Stomach (tissue), 9 donors: Measurements from ENCODE around the gene ST13. TPM values are rescaled to one million over a fixed set of nuclear protein-coding genes. Genes with fewer than 3 reads are reported as not detected.
"Not testable (repeated sequence)": the region's sequence is repeated elsewhere in the genome, so short reads cannot be mapped to it uniquely, and the experiment has no call there.

Experiments used
- DNase-seq, 2 donors: peaks; one replicate each; pipeline versions ENCODE4 v3.0.0 to v3.0.0-alpha.2; 2013 to 2019
- H3K27ac ChIP-seq, 5 donors: fragments of 200-600 bp in 4 of 5; sonication (generic) in 4 of 5; one replicate each; pipeline ENCODE4 v1.5.1; 2013 to 2019; ENCODE audit warnings: mild to moderate bottlenecking in 1 of 5, moderate library complexity in 1 of 5
- H3K27me3 ChIP-seq, 3 donors: fragments of 200-600 bp; sonication (generic); one replicate each; pipeline ENCODE4 v1.5.1; 2017 to 2019; ENCODE audit warnings: mixed run types in 1 of 3
- H3K36me3 ChIP-seq, 4 donors: fragments of 200-600 bp; sonication (generic); 1 replicate in 3 of 4; 2 replicates in 1 of 4; pipeline ENCODE4 v1.5.1; 2016 to 2019
- H3K4me1 ChIP-seq, 4 donors: fragments of 200-600 bp; sonication (generic); one replicate each; pipeline ENCODE4 v1.5.1; 2016 to 2019
- H3K4me3 ChIP-seq, 4 donors: fragments of 200-600 bp; sonication (generic) in 3 of 4; one replicate each; pipeline ENCODE4 v1.5.1; 2016 to 2019; ENCODE audit warnings: mild to moderate bottlenecking in 1 of 4
- H3K9me3 ChIP-seq, 4 donors: fragments of 200-600 bp; sonication (generic); one replicate each; pipeline ENCODE4 v1.5.1; 2016 to 2019
- CTCF ChIP-seq, 7 experiments: fragments of 450-650 bp in 4 of 7; fragments of 200-600 bp in 3 of 7; sonication (generic) in 3 of 7; IDR thresholded peaks; one replicate each; pipeline ENCODE4 v1.5.1; 2016 to 2019; ENCODE audit warnings: antibody characterized with exemption in 7 of 7, control low read depth in 2 of 7, mild to moderate bottlenecking in 1 of 7
- EP300 ChIP-seq: sonication (generic); formaldehyde crosslinking; IDR thresholded peaks from one replicate; pipeline ENCODE4 v1.6.1; 2017; ENCODE audit warnings: antibody characterized with exemption
- POLR2A ChIP-seq, 4 donors: fragments of 450-650 bp; IDR thresholded peaks; one replicate each; pipeline ENCODE4 v1.6.1; 2016; ENCODE audit warnings: antibody characterized with exemption in 4 of 4, control low read depth in 2 of 4, mild to moderate bottlenecking in 1 of 4, moderate library complexity in 1 of 4
- POLR2AphosphoS5 ChIP-seq, 3 donors: sonication (generic); formaldehyde crosslinking; IDR thresholded peaks; one replicate each; pipeline ENCODE4 v1.6.1; 2016; ENCODE audit warnings: antibody characterized with exemption in 3 of 3
- WGBS, 5 donors: extraction: QIAGEN DNeasy Blood & Tissue Kit in 3 of 5; methylation state at CpG; one replicate each; pipeline versions ENCODE4 v1.1.5 to v1.1.7; 2013 to 2018; 5-methylcytosine and 5-hydroxymethylcytosine counted together
- intact Hi-C: fragments of 100-400 bp; cut with DNase I; formaldehyde crosslinking; loops from one replicate; pipeline ENCODE4 v1.15.1; 2023; ENCODE audit warnings: low total_unique reads
- polyA plus RNA-seq, 3 donors: library from polyadenylated mRNA; stranded (reverse); fragments of 200-250 nt; gene quantifications; one replicate each; pipeline ENCODE4 v1.2.3, GENCODE V29; 2013
- total RNA-seq, 5 donors: library from RNA; depleted of rRNA; stranded (reverse); fragments of >200 nt; gene quantifications; one replicate each; pipeline versions ENCODE4 v1.1.0 to v1.2.3, GENCODE V29; 2014 to 2016
- donor health status: healthy with polysubstance abuse.
- donor health status: Bipolar disorder and iron deficiency.
- donor health status: healthy.

Gene ST13
- total and polyA plus RNA-seq, 8 donors = 67.5 to 288 (median 94.6) TPM

GRCh38 chr22:40877488-40877887 is 21.0 kb upstream of the ST13 start:
- intact Hi-C loops = no loop called here
- H3K27me3 ChIP-seq = no peaks in the 10 kb centered on the region
- no peak overlapping the region for H3K4me3 ChIP-seq
- TF ChIP-seq POLR2A (IDR thresholded peaks at IDR 0.05) = no peak
- no peak for TF ChIP-seq CTCF (IDR thresholded peaks at IDR 0.05)
- no peak for TF ChIP-seq POLR2AphosphoS5 (IDR thresholded peaks at IDR 0.05)
- no peak for TF ChIP-seq EP300
- peaks cover 5 to 65% (median 42%) of the 10 kb centered on the region in 4 donors for H3K36me3 ChIP-seq
- WGBS, 5 donors = 59 to 66% (median 65%) methylated on average over 3 of the region's 3 CpGs
- H3K9me3 ChIP-seq = no peaks in the 10 kb centered on the region
- no peaks in the 10 kb centered on the region for H3K4me1 ChIP-seq
- H3K27ac ChIP-seq = no peak overlapping the region
- DNase-seq = peak in 1 of 2 donors; percentile 9

GRCh38 chr22:40876907-40877306 is 20.5 kb upstream of the ST13 start:
- no peak for DNase-seq
- Histone ChIP-seq H3K27ac (no peak overlapping the region), H3K4me1 (no peaks in the 10 kb centered on the region), H3K36me3 (peaks cover 5 to 65% (median 41%) of the 10 kb centered on the region in 4 donors), H3K9me3 (no peaks in the 10 kb centered on the region), H3K4me3 (no peak overlapping the region), H3K27me3 (no peaks in the 10 kb centered on the region)
- TF ChIP-seq EP300 = no peak
- no peak for TF ChIP-seq POLR2A (IDR thresholded peaks at IDR 0.05)
- TF ChIP-seq POLR2AphosphoS5 (IDR thresholded peaks at IDR 0.05) = no peak
- TF ChIP-seq CTCF (IDR thresholded peaks at IDR 0.05) = no peak
- 34 to 72% (median 54%) methylated on average over 1 of the region's 1 CpG for WGBS, 5 donors
- intact Hi-C loops = no loop called here

- Histone ChIP-seq H3K27me3 (no peaks in the 10 kb centered on the region), H3K4me3 (no peak overlapping the region), H3K9me3 (no peaks in the 10 kb centered on the region), H3K36me3 (peaks cover 8 to 66% (median 49%) of the 10 kb centered on the region in 4 donors), H3K27ac (no peak overlapping the region), H3K4me1 (no peaks in the 10 kb centered on the region)
- intact Hi-C loops = no loop called here
- 92 to 98% (median 96%) methylated on average over 3 of the region's 3 CpGs for WGBS, 5 donors
- TF ChIP-seq CTCF (IDR thresholded peaks at IDR 0.05) = no peak
- TF ChIP-seq POLR2AphosphoS5 (IDR thresholded peaks at IDR 0.05) = no peak
- no peak for TF ChIP-seq EP300
- no peak for TF ChIP-seq POLR2A (IDR thresholded peaks at IDR 0.05)
- DNase-seq = no peak
Measured at GRCh38 chr22:40875111-40875510, 18.7 kb upstream of the ST13 start.

DNA sequence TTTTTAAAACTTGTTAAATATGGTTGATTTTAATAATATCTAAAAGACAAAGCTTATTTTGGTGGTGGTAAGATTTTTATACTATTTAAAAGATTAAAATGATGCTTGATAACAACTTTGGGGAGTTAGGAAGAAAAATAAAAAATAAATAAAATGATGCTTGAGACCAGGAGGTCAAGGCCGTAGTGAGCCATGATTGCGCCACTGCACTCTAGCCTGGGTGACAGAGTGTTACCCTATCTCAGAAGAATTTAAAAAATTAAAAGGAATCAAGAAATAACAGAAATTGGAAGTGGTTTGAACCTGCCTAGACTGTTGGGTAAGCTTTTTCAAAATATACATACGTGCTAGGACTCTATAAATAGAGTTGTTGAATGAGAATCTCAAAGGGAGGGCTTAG is 17.6 kb upstream of the ST13 start:
- WGBS, 5 donors = 94 to 98% (median 97%) methylated on average over 3 of the region's 3 CpGs

DNA sequence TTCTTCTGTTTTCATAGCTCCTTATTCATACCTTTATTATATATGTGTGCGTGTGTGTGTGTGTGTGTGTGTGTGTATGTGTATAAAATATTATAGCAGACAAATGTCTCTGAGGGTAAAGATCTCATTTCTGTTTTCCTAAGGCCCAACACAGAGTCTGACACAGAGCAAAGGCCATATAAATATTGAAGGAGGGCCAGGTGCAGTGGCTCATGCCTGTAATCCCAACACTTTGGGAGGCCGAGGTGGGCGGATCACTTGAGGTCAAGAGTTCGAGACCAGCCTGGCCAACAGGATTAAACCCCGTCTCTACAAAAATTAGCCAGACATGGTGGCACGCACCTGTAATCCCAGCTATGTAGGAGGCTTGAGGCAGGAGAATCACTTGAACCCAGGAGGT is 11.9 kb upstream of the ST13 start:
- H3K27ac ChIP-seq, H3K9me3 ChIP-seq, H3K4me3 ChIP-seq, DNase-seq, H3K27me3 ChIP-seq, intact Hi-C loops: not testable (repeated sequence)
- WGBS, 5 donors = 61 to 77% (median 73%) methylated on average over 6 of the region's 6 CpGs
- Histone ChIP-seq H3K4me1 (peaks cover 0 to 13% (median 5%) of the 10 kb centered on the region in 4 donors), H3K36me3 (peaks cover 11 to 35% (median 33%) of the 10 kb centered on the region in 4 donors)

More for the DNA sequence above, 17.6 kb upstream of the ST13 start:
- Histone ChIP-seq H3K27ac (no peak overlapping the region), H3K27me3 (no peaks in the 10 kb centered on the region), H3K4me1 (peaks cover 0 to under 1% (median 0%) of the 10 kb centered on the region in 4 donors), H3K4me3 (no peak overlapping the region), H3K9me3 (no peaks in the 10 kb centered on the region), H3K36me3 (peaks cover 13 to 68% (median 51%) of the 10 kb centered on the region in 4 donors)
- intact Hi-C loops = no loop called here
- TF ChIP-seq POLR2AphosphoS5 (IDR thresholded peaks at IDR 0.05) = no peak
- no peak for TF ChIP-seq POLR2A (IDR thresholded peaks at IDR 0.05)
- no peak for TF ChIP-seq EP300
- TF ChIP-seq CTCF (IDR thresholded peaks at IDR 0.05) = no peak
- no peak for DNase-seq
